ENCODE measurements around the gene SPARCL1. TPM values are rescaled to one million over a fixed set of nuclear protein-coding genes. Genes with fewer than 3 reads are reported as not detected.

Gene SPARCL1
- polyA plus RNA-seq, 3 donors = not detected

DNA sequence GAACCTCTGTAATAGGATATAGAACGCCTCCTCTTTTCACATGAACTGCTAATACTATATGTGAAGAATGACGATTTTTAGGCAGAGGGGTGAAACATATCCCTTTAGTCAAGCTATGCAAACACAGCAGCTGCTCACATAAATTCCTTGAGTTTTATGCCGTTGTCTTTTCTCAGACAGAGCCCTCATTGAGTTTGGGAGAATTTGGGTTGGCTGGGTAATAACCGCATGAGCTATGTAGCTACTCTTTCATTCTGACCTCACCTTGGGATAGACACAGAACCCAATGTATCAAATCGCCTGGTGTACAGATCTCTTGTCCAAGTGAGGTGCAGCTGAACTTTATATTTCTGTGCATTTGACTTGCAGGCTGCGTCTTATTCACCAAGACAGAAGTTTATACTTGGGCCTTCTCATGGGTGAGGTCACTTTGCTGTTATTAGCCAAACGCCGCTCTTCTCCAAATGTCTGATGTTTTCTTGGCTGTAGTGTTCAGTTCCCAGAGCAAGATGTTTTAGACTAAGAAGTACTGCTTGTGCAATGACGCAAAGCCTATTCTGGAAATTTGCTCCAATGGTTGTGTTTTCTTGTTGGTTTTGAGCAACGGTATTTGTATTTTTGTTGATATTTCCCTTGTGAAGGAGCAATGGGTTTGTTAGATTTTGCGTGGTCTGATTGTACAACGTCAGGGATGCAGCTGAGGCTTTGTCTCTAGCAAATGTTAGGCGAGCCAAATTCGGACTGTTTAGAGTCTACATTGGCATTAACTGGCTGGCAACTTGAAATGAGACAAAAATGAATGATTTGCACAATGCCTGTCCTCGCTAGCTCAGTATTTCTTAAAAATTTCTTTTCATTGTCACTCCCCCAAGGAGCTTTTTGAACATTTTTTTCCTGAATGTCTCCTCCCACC, 11.2 kb upstream of the SPARCL1 start:
- no peak for TF ChIP-seq CTCF (IDR thresholded peaks at IDR 0.05)
- Mint-ChIP-seq H3K27me3 (ENCODE audit: low read depth in 3 of 3) (peaks cover 0 to 2% (median 2%) of the 10 kb centered on the region in 3 donors), H3K4me3 (no peak overlapping the region), H3K36me3 (no peaks in the 10 kb centered on the region), H3K4me1 (no peaks in the 10 kb centered on the region), H3K9me3 (peaks cover 0 to 7% (median 5%) of the 10 kb centered on the region in 7 donors), H3K27ac (no peak overlapping the region)
- Histone ChIP-seq H2AFZ (ENCODE audit: insufficient read depth, low read depth, low read length, poor library complexity, severe bottlenecking) (no peak overlapping the region), H3K4me1 (ENCODE audit: control insufficient read depth in 1 of 2, insufficient read depth in 2 of 2, low read length in 2 of 2) (no peaks in the 10 kb centered on the region), H3K27ac (ENCODE audit: low read depth in 1 of 2, low read length in 2 of 2) (no peak overlapping the region), H4K20me1 (ENCODE audit: insufficient read depth, low read length) (no peaks in the 10 kb centered on the region), H3K9me3 (replicated peaks in 1 of 2; ENCODE audit: control insufficient read depth in 1 of 2, insufficient read depth in 1 of 2, low read length in 2 of 2) (no peaks in the 10 kb centered on the region), H3K79me2 (ENCODE audit: insufficient read depth, low read length) (no peaks in the 10 kb centered on the region), H3K4me2 (replicated peaks; ENCODE audit: extremely low read depth, low read length, poor library complexity, severe bottlenecking) (no peak overlapping the region), H3K36me3 (replicated peaks in 1 of 2; ENCODE audit: control insufficient read depth in 1 of 2, insufficient read depth in 2 of 2, low read length in 2 of 2) (no peaks in the 10 kb centered on the region), H3K9ac (ENCODE audit: insufficient read depth, low read length, poor library complexity, severe bottlenecking) (no peak overlapping the region), H3K27me3 (ENCODE audit: control insufficient read depth in 2 of 2, insufficient read depth in 2 of 2, low read length in 2 of 2) (no peaks in the 10 kb centered on the region), H3K4me3 (replicated peaks in 1 of 3; ENCODE audit: low read depth in 2 of 3, low read length in 3 of 3) (no peak overlapping the region)
- DNase-seq = no peak
- WGBS (ENCODE audit: insufficient coverage) = 96% methylated on average over 9 of the region's 15 CpGs
- intact Hi-C loops (cut with micrococcal nuclease) = no loop called here

DNA sequence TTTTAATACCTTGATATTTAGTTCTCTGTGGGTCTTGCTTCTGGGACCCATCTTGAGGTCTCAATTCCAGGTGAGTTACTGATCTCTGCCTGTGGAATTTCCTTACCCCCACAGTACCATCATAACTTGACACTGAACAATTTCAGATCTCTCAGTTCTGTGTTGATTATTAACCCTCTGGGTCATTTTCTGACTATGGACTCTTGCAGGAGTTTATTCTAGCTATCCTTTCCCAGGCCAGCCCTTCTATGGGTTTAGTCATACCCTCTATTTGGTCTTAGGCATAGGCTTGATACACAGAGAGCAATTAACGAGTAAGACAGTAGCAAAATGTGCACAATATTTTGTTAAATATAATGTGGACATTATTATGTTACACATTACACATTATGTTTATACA, 3.7 kb upstream of the SPARCL1 start:
- no CpG with 5 or more reads among the region's 1 CpG for WGBS (ENCODE audit: insufficient coverage)
- H3K36me3 Mint-ChIP-seq = no peaks in the 10 kb centered on the region

More for the DNA sequence above, 3.7 kb upstream of the SPARCL1 start:
- H3K36me3 ChIP-seq (replicated peaks in 1 of 2; ENCODE audit: control insufficient read depth in 1 of 2, insufficient read depth in 2 of 2, low read length in 2 of 2) = no peaks in the 10 kb centered on the region
- peaks cover 0 to 4% (median 0%) of the 10 kb centered on the region in 3 donors for H3K27me3 Mint-ChIP-seq (ENCODE audit: low read depth in 3 of 3)
- no peak overlapping the region for H3K27ac Mint-ChIP-seq
- no peak for TF ChIP-seq CTCF (IDR thresholded peaks at IDR 0.05)
- no peaks in the 10 kb centered on the region for H3K4me1 ChIP-seq (ENCODE audit: control insufficient read depth in 1 of 2, insufficient read depth in 2 of 2, low read length in 2 of 2)
- H3K9ac ChIP-seq (ENCODE audit: insufficient read depth, low read length, poor library complexity, severe bottlenecking) = no peak overlapping the region
- no peaks in the 10 kb centered on the region for H3K27me3 ChIP-seq (ENCODE audit: control insufficient read depth in 2 of 2, insufficient read depth in 2 of 2, low read length in 2 of 2)
- H2AFZ ChIP-seq (ENCODE audit: insufficient read depth, low read depth, low read length, poor library complexity, severe bottlenecking) = no peak overlapping the region
- no peaks in the 10 kb centered on the region for H3K79me2 ChIP-seq (ENCODE audit: insufficient read depth, low read length)
- no peak overlapping the region for H3K4me3 ChIP-seq (replicated peaks in 1 of 3; ENCODE audit: low read depth in 2 of 3, low read length in 3 of 3)
- no peak overlapping the region for H3K4me3 Mint-ChIP-seq
- H3K9me3 ChIP-seq (replicated peaks in 1 of 2; ENCODE audit: control insufficient read depth in 1 of 2, insufficient read depth in 1 of 2, low read length in 2 of 2) = no peaks in the 10 kb centered on the region
- no peaks in the 10 kb centered on the region for H3K4me1 Mint-ChIP-seq
- H3K4me2 ChIP-seq (replicated peaks; ENCODE audit: extremely low read depth, low read length, poor library complexity, severe bottlenecking) = no peak overlapping the region
- H3K9me3 Mint-ChIP-seq = peaks cover 0 to 10% (median 5%) of the 10 kb centered on the region in 7 donors
- no peak overlapping the region for H3K27ac ChIP-seq (ENCODE audit: low read depth in 1 of 2, low read length in 2 of 2)
- no peaks in the 10 kb centered on the region for H4K20me1 ChIP-seq (ENCODE audit: insufficient read depth, low read length)
- intact Hi-C loops (cut with micrococcal nuclease) = no loop called here
- DNase-seq = no peak

Measured in CD14-positive monocyte (primary cell).